Esophagus squamous epithelium (tissue), 5 donors: ENCODE results near the gene GAB2. TPM values are rescaled to one million over a fixed set of nuclear protein-coding genes. Genes with fewer than 3 reads are reported as not detected.

Experiments used
- DNase-seq: peaks from one replicate; lab custom pipeline; 2025; lab: John Stamatoyannopoulos, UW
- H3K27ac ChIP-seq, 4 donors: fragments of 200-600 bp; sonication (generic); one replicate each; pipeline ENCODE4 v1.5.1; 2016 to 2019; ENCODE audit warnings: mild to moderate bottlenecking in 1 of 4
- H3K27me3 ChIP-seq, 4 donors: fragments of 200-600 bp; sonication (generic); 1 replicate in 3 of 4; 2 replicates in 1 of 4; pipeline versions ENCODE4 v1.5.1 to v1.6.0; 2017 to 2021; ENCODE audit warnings: antibody characterized with exemption in 1 of 4
- H3K36me3 ChIP-seq, 3 donors: fragments of 200-600 bp; sonication (generic); one replicate each; pipeline ENCODE4 v1.5.1; 2016 to 2019
- H3K4me1 ChIP-seq, 3 donors: fragments of 200-600 bp; sonication (generic); one replicate each; pipeline ENCODE4 v1.5.1; 2017 to 2019
- H3K4me3 ChIP-seq, 4 donors: fragments of 200-600 bp; sonication (generic); 1 replicate in 3 of 4; 2 replicates in 1 of 4; pipeline ENCODE4 v1.5.1; 2016 to 2019; ENCODE audit warnings: mild to moderate bottlenecking in 2 of 4, moderate library complexity in 1 of 4
- H3K9me3 ChIP-seq, 3 donors: fragments of 200-600 bp; sonication (generic); one replicate each; pipeline ENCODE4 v1.5.1; 2016 to 2019
- CTCF ChIP-seq, 6 experiments: fragments of 450-650 bp in 4 of 6; fragments of 200-600 bp in 2 of 6; sonication (generic) in 2 of 6; IDR thresholded peaks; one replicate each; pipeline ENCODE4 v1.5.1; 2016 to 2019; ENCODE audit warnings: antibody characterized with exemption in 6 of 6, mild to moderate bottlenecking in 4 of 6, moderate library complexity in 4 of 6
- POLR2A ChIP-seq, 4 donors: fragments of 450-650 bp; IDR thresholded peaks; one replicate each; pipeline ENCODE4 v1.6.1; 2017; ENCODE audit warnings: antibody characterized with exemption in 4 of 4, mild to moderate bottlenecking in 4 of 4, moderate library complexity in 3 of 4
- WGBS, 2 donors: methylation state at CpG; one replicate each; pipeline ENCODE4 v1.1.5; 2018; 5-methylcytosine and 5-hydroxymethylcytosine counted together
- intact Hi-C: fragments of 100-400 bp; cut with DNase I; formaldehyde crosslinking; loops from one replicate; pipeline ENCODE4 v1.15.0; 2022
- total RNA-seq, 4 donors: library from RNA; depleted of rRNA; stranded (reverse); fragments of >200 nt; gene quantifications; one replicate each; pipeline ENCODE4 v1.1.0, GENCODE V29; 2016
- donor health status: DM: yes; HTN: yes; CAD: no.

The GAB2 gene
- total RNA-seq, 4 donors from 2014 or later = 4.6 to 23.7 (median 11.2) TPM

- intact Hi-C loops = no loop called here
- no peak for TF ChIP-seq POLR2A (IDR thresholded peaks at IDR 0.05)
- no peak for TF ChIP-seq CTCF (IDR thresholded peaks at IDR 0.05)
- DNase-seq = no peak
- no peak overlapping the region for H3K27ac ChIP-seq
- no peaks in the 10 kb centered on the region for H3K27me3 ChIP-seq
- H3K36me3 ChIP-seq = no peaks in the 10 kb centered on the region
- no peak overlapping the region for H3K4me3 ChIP-seq
- no peaks in the 10 kb centered on the region for H3K9me3 ChIP-seq
- 91 to 93% methylated on average over 3 to 5 of the region's 5 CpGs for WGBS, 2 donors
- H3K4me1 ChIP-seq = peaks cover 0 to 4% (median 0%) of the 10 kb centered on the region in 3 donors
Observed at GRCh38 chr11:78300108-78300839, 117.3 kb downstream of the GAB2 start.

GRCh38 chr11:78299000-78299710 is 118.5 kb downstream of the GAB2 start:
- no peak for TF ChIP-seq CTCF (IDR thresholded peaks at IDR 0.05)
- H3K4me1 ChIP-seq = no peaks in the 10 kb centered on the region
- no peaks in the 10 kb centered on the region for H3K27me3 ChIP-seq
- H3K9me3 ChIP-seq = no peaks in the 10 kb centered on the region
- intact Hi-C loops = no loop called here
- H3K36me3 ChIP-seq = no peaks in the 10 kb centered on the region
- DNase-seq = no peak
- 77 to 79% methylated on average over 1 to 2 of the region's 2 CpGs for WGBS, 2 donors
- H3K4me3 ChIP-seq = no peak overlapping the region
- no peak overlapping the region for H3K27ac ChIP-seq

DNA sequence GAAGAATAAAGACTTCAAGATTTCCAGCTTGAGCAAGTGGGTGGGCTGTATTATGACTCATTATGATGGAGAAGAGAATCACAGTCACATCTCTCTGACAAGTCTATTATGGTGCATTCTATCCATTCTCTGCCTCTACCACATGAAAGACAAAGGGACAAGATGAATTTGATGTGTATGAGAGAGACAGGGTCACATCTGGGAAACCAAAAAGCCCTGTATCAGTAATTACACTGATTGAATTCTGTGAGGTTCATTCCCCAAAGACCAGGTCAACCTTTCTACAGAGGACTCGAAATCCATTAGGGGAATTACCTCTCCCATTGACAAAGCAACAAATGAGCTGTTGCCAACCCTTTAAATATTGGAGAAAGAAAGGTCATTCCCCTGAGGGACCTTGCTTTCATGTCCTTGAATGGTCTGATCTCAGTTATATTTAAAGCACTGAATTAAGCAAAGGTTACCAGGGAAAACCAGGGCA is 119.3 kb downstream of the GAB2 start:
- no peaks in the 10 kb centered on the region for H3K27me3 ChIP-seq
- intact Hi-C loops = no loop called here
- H3K4me3 ChIP-seq = no peak overlapping the region
- H3K9me3 ChIP-seq = no peaks in the 10 kb centered on the region
- no peak for TF ChIP-seq CTCF (IDR thresholded peaks at IDR 0.05)
- no peak for TF ChIP-seq POLR2A (IDR thresholded peaks at IDR 0.05)
- H3K4me1 ChIP-seq = no peaks in the 10 kb centered on the region
- no peak for DNase-seq
- no peaks in the 10 kb centered on the region for H3K36me3 ChIP-seq
- 33 to 46% methylated on average over 1 of the region's 1 CpG for WGBS, 2 donors
- H3K27ac ChIP-seq = no peak overlapping the region

GRCh38 chr11:78295991-78296930 is 121.4 kb downstream of the GAB2 start:
- TF ChIP-seq CTCF (IDR thresholded peaks at IDR 0.05) = no peak
- TF ChIP-seq POLR2A (IDR thresholded peaks at IDR 0.05) = no peak
- Histone ChIP-seq H3K36me3 (no peaks in the 10 kb centered on the region), H3K4me1 (peaks cover 0 to 2% (median 0%) of the 10 kb centered on the region in 3 donors), H3K27me3 (no peaks in the 10 kb centered on the region), H3K9me3 (no peaks in the 10 kb centered on the region), H3K27ac (no peak overlapping the region), H3K4me3 (no peak overlapping the region)
- intact Hi-C loops = no loop called here
- no peak for DNase-seq
- WGBS, 2 donors = 75% methylated on average over 8 of the region's 8 CpGs
